ENCODE measurements around the gene INPP5A. TPM values are rescaled to one million over a fixed set of nuclear protein-coding genes. Genes with fewer than 3 reads are reported as not detected.

INPP5A gene
- polyA plus RNA-seq, 3 donors from 2014 or later = 0.30 to 1.7 (median 0.48) TPM

DNA sequence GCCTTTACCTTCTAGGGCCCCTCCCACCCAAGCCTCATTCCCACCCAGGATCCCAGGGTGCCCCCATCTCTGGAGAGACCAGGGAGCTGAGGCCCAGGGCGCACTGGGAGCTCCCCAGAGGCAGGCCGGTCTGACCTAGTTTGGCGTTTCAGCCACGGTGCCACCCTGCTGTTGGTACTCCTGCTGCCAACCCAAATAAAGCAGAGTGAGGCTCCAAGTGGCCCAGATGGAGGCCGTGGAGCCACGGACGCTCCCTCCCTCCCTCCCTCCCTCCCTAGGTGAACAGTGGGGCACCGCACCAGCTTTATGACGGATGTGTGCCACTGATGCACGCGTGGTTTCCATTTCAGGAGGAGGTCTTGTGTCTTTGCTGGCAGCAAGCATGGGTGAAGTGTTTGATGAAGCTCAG, 1.8 kb downstream of the INPP5A start:
- Mint-ChIP-seq H3K27me3 (ENCODE audit: low read depth in 3 of 3) (peaks cover 2 to 12% (median 6%) of the 10 kb centered on the region in 3 donors), H3K36me3 (peaks cover 0 to 4% (median 0%) of the 10 kb centered on the region in 3 donors), H3K9me3 (no peaks in the 10 kb centered on the region), H3K27ac (peak overlapping the region in 5 of 6 donors; percentile 62 to 87 (median 72)), H3K4me1 (peaks cover 42 to 56% of the 10 kb centered on the region in 2 donors), H3K4me3 (peak overlapping the region; percentile 71 to 91 (median 89))
- DNase-seq = no peak

- Mint-ChIP-seq H3K4me1 (peaks cover 46 to 60% of the 10 kb centered on the region in 2 donors), H3K27me3 (ENCODE audit: low read depth in 3 of 3) (peaks cover 2 to 12% (median 7%) of the 10 kb centered on the region in 3 donors), H3K9me3 (no peaks in the 10 kb centered on the region), H3K27ac (peak overlapping the region in 5 of 6 donors; percentile 25 to 86 (median 68)), H3K4me3 (peak overlapping the region; percentile 44 to 91 (median 71)), H3K36me3 (peaks cover 0 to 9% (median 0%) of the 10 kb centered on the region in 3 donors)
- DNase-seq = no peak
These were observed 2.3 kb downstream of the INPP5A start for GRCh38 chr10:132539894-132540293.

- Mint-ChIP-seq H3K27ac (peak overlapping the region in 2 of 6 donors; percentile 28 to 86), H3K27me3 (ENCODE audit: low read depth in 3 of 3) (peaks cover 2 to 12% (median 7%) of the 10 kb centered on the region in 3 donors), H3K4me3 (peak overlapping the region in 4 of 5 donors; percentile 44 to 91 (median 68)), H3K4me1 (peaks cover 51 to 61% of the 10 kb centered on the region in 2 donors), H3K9me3 (no peaks in the 10 kb centered on the region), H3K36me3 (peaks cover 0 to 9% (median 0%) of the 10 kb centered on the region in 3 donors)
- no peak for DNase-seq
These were observed 2.9 kb downstream of the INPP5A start for GRCh38 chr10:132540456-132540855.

GRCh38 chr10:132541129-132541528, 3.5 kb downstream of the INPP5A start:
- no peak for DNase-seq
- Mint-ChIP-seq H3K27me3 (ENCODE audit: low read depth in 3 of 3) (peaks cover 2 to 12% (median 9%) of the 10 kb centered on the region in 3 donors), H3K27ac (no peak overlapping the region), H3K4me1 (peaks cover 51 to 61% of the 10 kb centered on the region in 2 donors), H3K9me3 (no peaks in the 10 kb centered on the region), H3K4me3 (peak overlapping the region in 1 of 5 donors; percentile 91), H3K36me3 (peaks cover 0 to 9% (median 0%) of the 10 kb centered on the region in 3 donors)

DNA sequence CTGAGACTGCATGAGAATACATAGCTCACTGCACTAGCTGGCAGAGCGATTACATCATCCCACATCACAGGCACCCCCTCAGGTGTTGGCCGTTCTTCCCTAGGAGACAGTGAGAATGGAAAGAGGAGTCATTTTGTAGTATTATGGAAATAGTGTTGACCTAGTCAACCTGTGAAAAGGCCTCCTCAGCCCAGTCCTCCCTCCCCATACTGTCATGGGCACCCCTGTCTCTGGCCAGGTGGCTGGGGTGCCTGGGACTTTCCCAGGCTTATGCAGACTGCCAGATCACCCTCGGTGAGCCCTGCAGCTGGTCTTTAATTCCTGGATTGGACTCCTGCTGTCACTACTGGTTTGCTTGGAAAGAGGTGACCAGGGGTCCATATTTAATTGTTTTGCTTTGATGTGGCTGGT, 4.0 kb downstream of the INPP5A start:
- Mint-ChIP-seq H3K4me3 (no peak overlapping the region), H3K9me3 (no peaks in the 10 kb centered on the region), H3K4me1 (peaks cover 47 to 58% of the 10 kb centered on the region in 2 donors), H3K27ac (no peak overlapping the region), H3K36me3 (peaks cover 0 to 9% (median 0%) of the 10 kb centered on the region in 3 donors), H3K27me3 (ENCODE audit: low read depth in 3 of 3) (peaks cover 2 to 12% (median 9%) of the 10 kb centered on the region in 3 donors)
- no peak for DNase-seq

- Mint-ChIP-seq H3K9me3 (no peaks in the 10 kb centered on the region), H3K4me1 (peaks cover 47 to 57% of the 10 kb centered on the region in 2 donors), H3K27ac (no peak overlapping the region), H3K36me3 (peaks cover 0 to 9% (median 0%) of the 10 kb centered on the region in 3 donors), H3K4me3 (peak overlapping the region in 1 of 5 donors; percentile 51), H3K27me3 (ENCODE audit: low read depth in 3 of 3) (peaks cover 2 to 11% (median 9%) of the 10 kb centered on the region in 3 donors)
- DNase-seq = no peak
These were observed 4.6 kb downstream of the INPP5A start for GRCh38 chr10:132542086-132542775.

DNA sequence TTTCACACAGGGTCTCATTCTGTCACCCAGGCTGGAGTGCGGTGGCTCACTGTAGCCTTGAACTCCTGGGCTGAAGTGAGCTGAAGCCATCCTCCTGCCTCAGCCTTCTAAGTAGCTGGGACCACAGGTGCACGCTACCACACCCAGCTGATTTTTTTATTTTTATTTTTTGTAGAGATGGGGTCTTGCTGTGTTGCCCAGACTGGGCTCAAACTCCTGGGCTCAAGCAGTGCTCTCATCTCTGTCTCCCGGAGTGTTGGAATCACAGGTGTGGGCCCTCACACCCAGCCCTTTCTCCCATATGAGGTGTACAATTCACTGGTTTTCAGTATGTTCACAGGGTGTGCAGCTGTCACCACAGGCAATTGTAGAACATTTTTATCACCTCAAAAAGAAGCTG, 5.2 kb downstream of the INPP5A start:
- Mint-ChIP-seq H3K4me1 (peaks cover 47 to 57% of the 10 kb centered on the region in 2 donors), H3K27ac (peak overlapping the region in 2 of 6 donors; percentile 35 to 69), H3K27me3 (ENCODE audit: low read depth in 3 of 3) (peaks cover 2 to 9% (median 7%) of the 10 kb centered on the region in 3 donors), H3K9me3 (no peaks in the 10 kb centered on the region), H3K36me3 (peaks cover 0 to 9% (median 0%) of the 10 kb centered on the region in 3 donors), H3K4me3 (peak overlapping the region in 1 of 5 donors; percentile 51)
- DNase-seq = no peak

DNA sequence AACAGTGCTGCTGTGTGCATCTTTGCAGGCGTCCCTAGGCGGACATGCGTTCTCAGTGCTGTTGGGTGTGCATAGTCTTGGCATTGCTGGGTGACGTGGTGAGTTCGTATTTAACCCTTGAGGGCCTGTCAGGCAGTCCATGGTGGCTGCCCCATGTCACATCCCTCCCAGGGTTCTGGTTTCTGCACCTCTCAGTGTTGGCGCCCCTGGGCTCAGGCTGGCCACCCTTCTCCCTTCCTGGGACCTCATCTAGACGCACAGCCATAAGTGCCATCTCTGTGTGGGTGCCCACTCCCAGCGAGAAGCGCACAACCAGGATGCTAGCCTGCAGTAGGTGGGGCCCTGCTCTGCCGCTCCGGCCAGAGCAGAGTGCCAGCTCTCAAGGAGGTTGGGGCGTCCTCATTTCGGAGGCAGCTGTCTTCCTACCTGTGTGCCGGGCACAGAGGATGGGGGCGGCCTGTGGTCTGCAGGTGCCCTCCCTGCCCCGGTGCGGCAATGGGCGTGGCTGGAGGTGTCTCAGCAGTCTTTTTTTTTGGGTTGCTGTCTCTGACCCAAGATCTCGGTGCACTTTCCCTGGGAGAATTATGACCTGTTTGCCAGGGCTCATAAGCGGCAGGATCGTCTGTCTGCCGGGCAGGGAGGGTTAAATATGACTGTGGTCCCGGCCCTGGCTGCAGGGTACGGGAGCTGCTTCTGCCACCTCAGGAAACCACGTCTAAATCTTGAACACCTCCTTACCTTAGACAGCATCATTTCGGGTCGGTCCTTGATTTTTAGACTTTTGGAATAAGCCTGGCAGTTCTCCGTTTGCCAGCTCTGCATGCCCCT, 6.5 kb downstream of the INPP5A start:
- no peaks in the 10 kb centered on the region for H3K9me3 Mint-ChIP-seq
- DNase-seq = no peak
- H3K27ac Mint-ChIP-seq = peak overlapping the region; percentile 19 to 83 (median 38)
- H3K36me3 Mint-ChIP-seq = peaks cover 0 to 9% (median 0%) of the 10 kb centered on the region in 3 donors
- H3K27me3 Mint-ChIP-seq (ENCODE audit: low read depth in 3 of 3) = peaks cover 2 to 10% (median 4%) of the 10 kb centered on the region in 3 donors
- peak overlapping the region; percentile 70 to 91 (median 83) for H3K4me3 Mint-ChIP-seq
- H3K4me1 Mint-ChIP-seq = peaks cover 41 to 49% of the 10 kb centered on the region in 2 donors

DNA sequence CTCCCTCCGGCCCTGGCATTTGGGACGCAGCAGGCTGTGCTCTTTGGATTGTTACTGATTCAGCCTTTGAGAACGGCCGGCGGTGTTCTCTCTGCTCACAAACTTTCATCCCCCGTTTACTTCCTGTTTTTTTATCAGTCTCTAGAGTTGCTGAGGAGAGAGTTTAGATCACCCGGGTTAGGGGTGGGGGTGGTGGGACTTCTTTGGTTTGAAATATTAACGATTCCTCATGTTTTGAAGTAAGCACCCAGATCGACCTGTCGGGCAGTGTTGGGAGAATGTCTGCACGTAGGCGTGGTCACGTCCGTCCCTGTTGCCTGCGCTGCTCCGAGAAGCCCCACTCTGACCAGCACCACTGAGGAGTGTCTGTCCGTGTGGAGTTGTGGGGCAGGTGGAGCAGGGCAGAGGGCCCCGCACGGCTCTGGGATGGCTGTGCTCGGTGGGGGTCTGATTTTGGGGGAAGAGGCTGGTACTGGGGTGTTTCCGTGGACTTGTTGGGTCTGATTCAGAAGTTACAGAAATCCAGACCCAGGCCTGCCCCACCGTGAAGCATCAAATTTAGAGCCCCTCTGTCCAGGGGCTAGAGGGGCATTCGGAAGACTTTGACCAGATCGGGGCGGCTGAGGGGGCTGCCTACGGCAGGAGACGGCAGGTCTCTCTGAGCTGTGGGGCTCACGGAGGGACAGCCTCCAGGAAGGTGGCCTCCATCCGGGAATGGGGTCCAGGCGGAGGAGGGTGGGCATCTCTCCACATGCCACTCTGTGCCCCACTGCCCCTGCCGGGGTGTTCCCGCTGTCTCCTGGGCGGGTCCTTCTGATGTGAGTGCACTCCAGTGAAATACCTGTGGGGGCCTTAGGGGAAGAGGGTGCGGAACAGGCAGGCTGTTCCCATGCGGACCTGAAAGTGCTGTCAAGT, 7.4 kb downstream of the INPP5A start:
- peak overlapping the region; percentile 19 to 83 (median 38) for H3K27ac Mint-ChIP-seq
- H3K4me3 Mint-ChIP-seq = peak overlapping the region; percentile 70 to 91 (median 83)
- no peak for DNase-seq
- H3K36me3 Mint-ChIP-seq = peaks cover 0 to 9% (median 0%) of the 10 kb centered on the region in 3 donors
- H3K9me3 Mint-ChIP-seq = peaks cover 0 to 2% (median 0%) of the 10 kb centered on the region in 6 donors
- peaks cover 2 to 10% (median 6%) of the 10 kb centered on the region in 3 donors for H3K27me3 Mint-ChIP-seq (ENCODE audit: low read depth in 3 of 3)
- H3K4me1 Mint-ChIP-seq = peaks cover 36 to 43% of the 10 kb centered on the region in 2 donors

DNA sequence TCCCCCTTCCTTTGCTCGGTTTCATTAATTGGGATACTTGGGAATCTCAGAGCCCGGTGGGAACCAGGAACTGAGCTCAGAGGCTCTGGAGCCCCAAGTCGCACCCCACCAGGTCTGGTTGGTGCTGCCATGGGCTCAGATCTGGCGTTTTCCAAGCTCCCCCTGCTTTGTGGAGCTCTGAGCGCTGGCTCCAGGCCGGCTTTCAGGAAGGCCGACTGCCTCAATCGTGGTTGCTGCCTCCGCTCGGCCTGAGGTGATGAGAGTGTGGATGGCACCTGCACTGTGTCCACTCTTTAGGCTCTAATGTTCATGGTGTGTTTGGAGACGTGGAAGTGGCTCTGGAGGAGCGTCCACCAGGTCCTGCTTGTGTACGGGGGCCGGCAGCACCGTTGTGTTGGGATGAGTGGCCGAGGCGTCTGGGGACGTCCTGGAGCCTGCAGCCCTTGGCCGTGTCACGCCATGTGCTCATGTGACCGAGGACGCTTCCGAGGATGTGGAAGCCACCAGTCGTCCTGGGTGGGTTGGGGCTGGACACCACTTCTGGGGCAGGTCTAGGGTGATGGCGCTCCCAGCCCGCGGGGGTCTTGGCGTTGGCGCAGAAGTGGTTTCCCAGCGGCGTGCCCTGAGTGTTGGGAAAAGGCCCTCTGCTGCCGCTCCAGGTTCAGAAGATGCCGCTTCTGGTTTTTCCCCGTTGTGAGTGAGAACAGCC, 8.2 kb downstream of the INPP5A start:
- Mint-ChIP-seq H3K4me3 (peak overlapping the region in 2 of 5 donors; percentile 46 to 83), H3K27ac (peak overlapping the region in 1 of 6 donors; percentile 31), H3K9me3 (peaks cover 0 to 2% (median 0%) of the 10 kb centered on the region in 6 donors), H3K4me1 (peaks cover 28 to 43% of the 10 kb centered on the region in 2 donors), H3K36me3 (peaks cover 0 to 9% (median 0%) of the 10 kb centered on the region in 3 donors), H3K27me3 (ENCODE audit: low read depth in 3 of 3) (peaks cover 2 to 10% (median 6%) of the 10 kb centered on the region in 3 donors)
- DNase-seq = no peak

DNA sequence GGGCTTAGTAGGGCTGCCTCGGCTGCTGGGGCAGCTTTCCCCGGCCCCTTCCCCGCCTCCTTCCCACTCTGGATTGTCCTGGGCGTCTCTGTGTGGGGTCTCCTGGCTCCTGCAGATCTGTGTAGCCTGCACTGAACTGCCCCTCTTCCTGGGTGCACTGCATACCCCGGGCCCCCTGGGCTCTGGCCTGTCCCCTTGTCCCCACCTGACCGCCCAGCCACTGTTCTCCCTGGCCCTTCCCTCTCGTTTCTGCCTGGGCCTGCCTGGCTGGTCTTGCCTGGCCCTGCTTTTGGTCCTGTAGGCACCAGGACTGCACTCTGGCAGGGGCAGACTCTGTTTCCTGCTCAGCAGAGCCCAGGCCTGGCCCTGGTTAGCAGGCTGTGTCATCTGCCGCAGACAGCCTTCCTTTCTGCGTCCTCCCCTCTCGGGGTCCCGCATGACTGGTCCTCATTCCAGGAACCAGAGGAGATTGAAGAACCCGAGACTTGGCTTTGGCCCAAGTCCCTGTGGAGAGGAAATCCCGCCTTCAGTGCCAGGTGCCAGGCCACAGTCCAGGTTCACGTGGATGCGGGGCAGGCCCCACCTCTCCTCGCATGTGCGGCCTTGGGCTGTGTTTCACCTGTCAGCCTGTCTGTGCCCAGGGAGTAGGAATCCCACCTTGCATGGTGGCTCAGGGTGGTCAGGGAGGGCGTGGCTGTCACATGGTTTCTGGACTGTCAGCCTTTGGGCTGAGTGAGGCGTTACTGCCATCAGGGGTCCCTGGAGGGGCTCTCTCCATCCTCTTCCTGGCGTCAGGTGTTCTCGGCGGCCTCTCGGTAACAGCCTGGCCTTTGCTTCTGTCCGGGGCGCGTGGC, 9.2 kb downstream of the INPP5A start:
- Mint-ChIP-seq H3K4me1 (peaks cover 20 to 46% of the 10 kb centered on the region in 2 donors), H3K9me3 (peaks cover 0 to 2% (median 0%) of the 10 kb centered on the region in 6 donors), H3K4me3 (no peak overlapping the region), H3K27me3 (ENCODE audit: low read depth in 3 of 3) (peaks cover 2 to 14% (median 8%) of the 10 kb centered on the region in 3 donors), H3K27ac (no peak overlapping the region), H3K36me3 (peaks cover 0 to 9% (median 0%) of the 10 kb centered on the region in 3 donors)
- DNase-seq = no peak
